ENCODE measurements around the gene INO80C.

Gene INO80C, protein sequence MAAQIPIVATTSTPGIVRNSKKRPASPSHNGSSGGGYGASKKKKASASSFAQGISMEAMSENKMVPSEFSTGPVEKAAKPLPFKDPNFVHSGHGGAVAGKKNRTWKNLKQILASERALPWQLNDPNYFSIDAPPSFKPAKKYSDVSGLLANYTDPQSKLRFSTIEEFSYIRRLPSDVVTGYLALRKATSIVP

DNA sequence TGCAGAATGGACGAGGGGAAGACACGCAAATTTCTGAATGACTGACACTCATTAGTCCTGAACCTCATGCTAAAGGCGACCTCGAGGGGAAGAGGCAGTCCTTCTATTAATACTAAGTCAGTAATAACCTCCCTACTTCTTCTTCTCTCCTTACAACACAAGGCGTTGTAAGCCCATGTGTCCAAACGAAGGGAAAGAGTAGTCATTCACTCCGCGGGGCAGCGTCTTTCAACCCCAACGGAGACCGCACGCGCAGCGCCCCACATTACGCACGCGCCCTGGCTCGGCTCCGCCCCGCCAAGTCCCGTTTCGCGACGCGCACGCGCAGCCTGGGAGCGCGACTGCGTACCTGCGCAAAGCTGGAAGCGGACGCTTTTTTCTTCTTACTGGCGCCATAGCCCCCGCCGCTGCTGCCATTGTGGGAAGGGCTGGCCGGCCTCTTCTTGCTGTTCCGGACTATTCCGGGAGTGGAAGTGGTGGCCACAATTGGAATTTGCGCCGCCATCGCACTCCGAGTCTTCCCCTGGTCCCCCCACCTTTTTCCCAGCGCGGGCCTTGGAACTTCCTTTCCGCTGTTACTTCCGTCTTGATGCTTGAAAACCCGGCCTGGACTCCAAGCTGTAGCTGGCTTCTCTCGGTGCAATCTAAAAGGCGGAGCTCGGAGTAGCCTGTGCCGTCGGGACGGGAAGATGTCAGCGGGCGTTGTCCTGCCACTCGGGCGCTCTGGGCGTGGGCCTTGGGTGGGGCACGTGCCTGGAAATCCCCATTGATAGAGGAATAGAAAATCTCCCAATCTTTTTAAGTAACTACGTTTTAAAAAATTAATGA, at the start of gene INO80C:
TSS of gene INO80C (minus strand) at position 591 of the 828 bp plus-strand sequence. CDS start at position 505, 86 bp downstream.
- peak; percentile 85 to 86 for DNase-seq (ENCODE audit: low read depth in 2 of 2)

GRCh38 chr18:35547008-35547605, 49.3 kb upstream of the INO80C start:
- DNase-seq (ENCODE audit: low read depth in 2 of 2), result no peak

DNA sequence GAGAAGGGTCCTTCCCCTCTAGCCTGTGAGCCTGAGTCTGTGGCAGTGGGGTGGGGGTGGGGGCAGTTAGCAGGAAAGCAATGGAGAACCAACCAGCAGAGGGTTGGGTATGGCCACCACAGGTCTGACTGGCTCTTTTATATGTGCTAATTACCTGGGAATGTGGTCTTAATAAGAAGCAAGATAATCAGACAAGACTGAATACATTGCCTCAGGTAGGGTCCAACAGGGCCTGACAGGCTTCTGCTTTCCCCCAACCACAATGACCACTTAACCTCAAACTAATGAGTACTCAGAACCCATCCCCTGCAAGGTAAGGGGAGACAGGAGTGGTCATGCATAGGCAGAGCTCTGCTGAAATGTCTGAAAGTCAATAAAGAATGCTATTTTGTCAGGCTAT, 44.6 kb upstream of the INO80C start:
- no peak for DNase-seq (ENCODE audit: low read depth in 2 of 2)

DNA sequence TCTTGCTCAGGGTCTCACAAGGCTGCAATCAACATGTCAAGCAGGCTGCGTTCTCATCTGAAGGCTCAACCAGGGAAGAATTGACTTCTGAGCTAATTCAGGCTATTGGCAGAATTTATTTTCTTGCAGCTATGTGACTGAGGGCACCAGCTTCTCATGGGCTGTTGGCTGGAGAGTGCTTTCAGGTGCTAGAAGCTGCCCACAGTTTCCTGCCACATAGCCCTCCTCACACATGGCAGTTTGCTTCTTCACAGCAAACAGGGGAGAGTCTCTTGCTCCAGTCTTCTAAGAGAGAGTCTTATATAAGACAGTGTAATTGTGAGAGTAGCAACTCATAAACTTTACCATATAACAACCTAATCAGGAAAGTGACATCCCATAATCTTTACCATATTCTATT, 37.5 kb upstream of the INO80C start:
- no peak for DNase-seq (ENCODE audit: low read depth in 2 of 2)

DNA sequence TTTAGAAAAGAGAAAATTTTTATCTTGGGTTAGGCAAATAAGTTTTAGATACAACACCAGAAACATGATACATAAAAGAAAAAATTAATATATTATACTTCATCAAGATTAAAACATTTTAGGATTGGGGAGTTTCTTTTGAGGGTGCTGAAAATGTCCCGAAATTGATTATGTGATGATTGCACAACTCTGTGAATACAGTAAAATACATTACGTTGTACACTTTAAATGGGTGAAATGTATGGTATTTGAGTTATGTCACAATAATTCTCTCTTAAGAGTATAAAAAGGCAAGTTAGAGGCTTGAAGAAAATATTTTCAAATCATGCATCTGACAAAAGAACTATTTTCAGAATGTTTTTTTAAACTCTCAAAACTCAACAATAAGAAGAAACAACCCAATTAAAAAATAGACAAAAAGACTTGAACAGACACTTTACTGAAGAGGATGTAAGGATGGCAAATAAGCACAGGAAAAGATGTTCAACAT, 36.2 kb upstream of the INO80C start:
- DNase-seq (ENCODE audit: low read depth in 2 of 2), result no peak

DNA sequence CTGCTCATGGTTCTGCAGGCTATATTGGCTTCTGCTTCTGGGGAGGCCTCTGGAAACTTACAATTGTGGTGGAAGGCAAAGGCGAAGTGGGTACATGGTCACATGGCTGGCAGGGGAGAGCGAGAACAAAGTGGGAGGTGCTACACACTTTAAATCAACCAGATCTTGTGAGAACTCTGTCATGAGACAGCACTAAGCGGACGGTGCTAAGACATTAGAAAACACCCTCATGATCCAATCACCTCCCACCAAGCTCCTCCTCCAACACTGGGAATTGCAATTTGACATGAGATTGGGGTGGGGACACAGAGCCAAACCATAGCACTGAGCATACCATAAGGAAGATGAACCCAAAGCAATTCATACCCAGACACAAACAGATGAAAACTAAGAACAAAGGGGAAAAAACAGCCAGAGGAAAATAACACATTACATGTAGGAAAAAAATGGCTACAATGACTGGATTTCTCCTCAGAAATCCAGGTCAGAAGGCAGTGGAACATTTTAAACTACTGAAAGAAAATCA, 31.1 kb upstream of the INO80C start:
- no peak for DNase-seq (ENCODE audit: low read depth in 2 of 2)

GRCh38 chr18:35526495-35527059, 28.8 kb upstream of the INO80C start:
- DNase-seq (ENCODE audit: low read depth in 2 of 2), result no peak

DNA sequence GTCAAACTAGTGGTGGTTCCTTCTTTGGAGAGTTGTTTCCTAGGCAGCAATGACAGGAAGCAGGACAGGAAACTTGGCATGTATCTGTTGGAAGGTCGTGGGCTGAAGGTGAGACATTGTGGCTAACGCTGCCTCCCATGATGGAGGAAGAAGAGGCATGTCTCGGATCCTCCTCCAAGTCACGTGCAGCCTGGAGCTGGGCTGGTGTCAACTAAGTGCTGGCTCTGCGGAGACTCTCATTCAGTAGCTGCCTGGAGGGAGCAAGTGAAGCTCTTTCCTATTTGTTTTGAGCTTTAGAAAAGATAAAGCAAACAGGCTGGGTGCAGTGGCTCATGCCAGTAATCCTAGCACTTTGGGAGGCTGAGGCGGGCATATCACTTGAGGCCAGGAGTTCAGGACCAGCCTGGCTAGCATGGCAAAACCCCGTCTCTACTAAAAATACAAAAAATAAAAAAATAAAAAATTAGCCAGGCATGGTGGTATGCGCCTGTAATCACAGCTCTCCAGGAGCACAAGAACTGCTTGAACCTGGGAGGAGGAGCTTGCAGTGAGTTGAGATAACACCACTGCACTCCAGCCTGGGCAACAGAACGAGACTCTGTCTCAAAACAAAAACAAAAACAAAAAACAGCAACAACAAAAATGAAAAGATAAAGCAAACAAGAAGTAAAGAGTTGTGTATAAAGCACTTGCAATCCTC, 28.2 kb upstream of the INO80C start:
- DNase-seq (ENCODE audit: low read depth in 2 of 2), result no peak

- DNase-seq (ENCODE audit: low read depth in 2 of 2), result no peak
Observed at GRCh38 chr18:35524226-35524625, 26.5 kb upstream of the INO80C start.

DNA sequence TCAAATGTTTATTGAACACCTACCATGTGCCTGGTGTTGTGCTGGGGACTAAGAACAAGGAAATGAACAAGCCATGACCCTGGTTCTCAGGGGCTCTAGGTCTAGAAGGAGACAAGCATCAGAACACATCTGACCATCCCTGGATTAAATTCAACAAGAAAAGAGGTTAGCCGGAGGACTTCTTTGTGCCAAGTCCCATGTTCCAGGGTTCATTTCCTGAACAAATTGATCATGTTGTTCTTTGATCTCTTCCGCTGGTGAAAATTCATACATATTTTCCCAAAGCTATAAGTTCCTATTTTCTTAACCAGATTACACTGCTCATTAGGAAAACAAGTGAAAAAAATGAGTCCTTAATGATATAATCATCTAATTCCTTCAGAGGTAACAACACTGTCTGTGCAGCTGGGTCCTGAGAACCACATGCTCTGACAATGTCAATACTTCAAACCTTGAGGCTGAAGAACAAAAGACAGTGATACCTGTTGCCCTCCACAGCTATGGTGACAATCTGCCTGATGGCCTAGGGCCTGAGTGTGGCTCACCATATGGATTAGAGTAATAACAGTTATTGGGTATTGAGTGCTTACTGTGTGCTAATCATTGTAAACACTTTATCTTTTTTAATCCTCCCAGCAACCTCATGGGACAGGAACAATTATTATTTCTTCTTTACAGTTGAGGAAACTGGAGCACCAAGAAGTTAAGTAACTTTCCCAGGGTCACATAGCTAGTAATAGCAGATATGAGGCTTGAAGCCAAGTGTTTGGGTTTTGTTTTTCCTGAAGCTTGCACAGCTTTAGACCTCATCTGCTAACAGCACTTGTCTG, 24.6 kb upstream of the INO80C start:
- DNase-seq (ENCODE audit: low read depth in 2 of 2), result no peak

DNA sequence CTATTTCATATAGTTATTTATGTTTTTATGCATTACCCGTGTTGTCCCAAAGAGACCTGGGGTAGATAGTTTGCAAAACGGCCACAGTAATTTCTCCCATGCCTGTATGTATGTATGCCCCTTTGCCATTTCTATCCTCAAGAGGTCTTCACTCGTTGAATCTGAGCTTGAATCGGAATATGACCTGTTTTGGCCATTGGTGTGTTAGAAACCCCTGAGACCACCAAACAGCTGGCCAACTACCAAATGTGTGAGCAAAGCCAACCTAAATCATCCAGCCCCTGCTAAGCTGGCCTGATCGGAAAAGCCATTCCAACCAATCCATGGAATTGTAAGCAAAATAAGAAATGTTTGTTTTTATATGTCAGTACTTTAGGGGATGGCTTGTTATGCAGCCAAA, 23.4 kb upstream of the INO80C start:
- no peak for DNase-seq (ENCODE audit: low read depth in 2 of 2)

- DNase-seq (ENCODE audit: low read depth in 2 of 2), result no peak
Observed at GRCh38 chr18:35519148-35519899, 21.6 kb upstream of the INO80C start.

- no peak for DNase-seq (ENCODE audit: low read depth in 2 of 2)
Observed at GRCh38 chr18:35517715-35518114, 20.0 kb upstream of the INO80C start.

GRCh38 chr18:35516789-35517188, 19.0 kb upstream of the INO80C start:
- DNase-seq (ENCODE audit: low read depth in 2 of 2), result no peak

DNA sequence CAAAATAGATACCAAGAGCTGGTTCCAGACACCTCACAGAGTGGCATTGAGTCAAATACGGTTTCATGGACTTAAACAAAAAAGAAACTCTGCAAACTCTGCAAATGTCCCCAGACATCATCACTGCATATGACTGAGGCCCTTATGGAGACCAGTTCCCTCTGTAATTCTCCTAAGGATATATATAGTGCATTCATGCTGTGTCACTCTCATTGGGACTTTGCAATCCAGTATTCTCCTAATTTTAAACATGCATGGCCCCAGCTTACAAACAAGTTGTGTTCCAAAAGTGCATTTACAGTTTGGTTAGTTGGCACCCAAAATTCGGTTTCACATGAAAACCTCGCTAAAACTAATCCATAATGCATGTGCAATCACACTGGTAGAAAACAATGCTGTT, 18.6 kb upstream of the INO80C start:
- DNase-seq (ENCODE audit: low read depth in 2 of 2), result no peak

- DNase-seq (ENCODE audit: low read depth in 2 of 2), result no peak
Observed at GRCh38 chr18:35515460-35516130, 17.8 kb upstream of the INO80C start.

- no peak for DNase-seq (ENCODE audit: low read depth in 2 of 2)
Observed at GRCh38 chr18:35514752-35515459, 17.1 kb upstream of the INO80C start.

GRCh38 chr18:35514283-35514682, 16.5 kb upstream of the INO80C start:
- DNase-seq (ENCODE audit: low read depth in 2 of 2), result no peak
